Posterior vena cava (tissue), 2 donors: ENCODE data around the gene ZNF496. TPM values are rescaled to one million over a fixed set of nuclear protein-coding genes. Genes with fewer than 3 reads are reported as not detected.
"Not testable (repeated sequence)": the region's sequence is repeated elsewhere in the genome, so short reads cannot be mapped to it uniquely, and the experiment has no call there.

ENCODE experiments used
- DNase-seq: peaks from one replicate; pipeline ENCODE4 v3.0.0-alpha.2; 2020; ENCODE audit warnings: low spot score
- intact Hi-C, 2 donors: fragments of 100-400 bp; cut with DNase I; formaldehyde crosslinking; loops; one replicate each; pipeline versions ENCODE4 v1.14.1 to v1.14.2; 2022 to 2023
- long read RNA-seq, 2 donors: library from polyadenylated mRNA; unstranded; transcript quantifications; one replicate each; pipeline ENCODE4 v2.0.0, GENCODE V29; 2020 to 2021
- total RNA-seq, 2 donors: library from RNA; stranded (reverse); fragmentation: NEBNext Ultra II Directional; extraction: Animal tissue kit (Norgen Biotek cat#: 25700); gene quantifications; one replicate each; pipeline ENCODE4 v1.2.1, GENCODE V29; 2021
- donor health status: DM: yes; HTN: yes; CAD: no.
- donor health status: DM: yes; HTN: yes; CAD: no.

The ZNF496 gene
- total RNA-seq: 10 to 100 TPM; 18.8 to 19.3 TPM
- long read RNA-seq, donor 1, full-length matches to known transcripts: 1 of 3 reads
- long read RNA-seq, donor 1, partial matches to known transcripts: 0 of 3 reads
- long read RNA-seq, donor 1, other reads (novel, unspliced or antisense): 2 of 3 reads
- long read RNA-seq, donor 2, partial matches to known transcripts: 1 of 23 reads
- long read RNA-seq, donor 2, other reads (novel, unspliced or antisense): 22 of 23 reads

- intact Hi-C loops: no loop called here
- peak; percentile 94 for DNase-seq
Measured at GRCh38 chr1:247331525-247332214, at the start of gene ZNF496. ZNF496 (minus strand) TSS chr1:247331867; CDS start chr1:247329578, 2,289 bp downstream.

GRCh38 chr1:247378334-247379073 lies 46.8 kb upstream of the ZNF496 start:
- DNase-seq: no peak
- intact Hi-C loops: no loop called here

- DNase-seq, intact Hi-C loops: not testable (repeated sequence)
Measured at GRCh38 chr1:247377656-247378055, 46.0 kb upstream of the ZNF496 start.

DNA sequence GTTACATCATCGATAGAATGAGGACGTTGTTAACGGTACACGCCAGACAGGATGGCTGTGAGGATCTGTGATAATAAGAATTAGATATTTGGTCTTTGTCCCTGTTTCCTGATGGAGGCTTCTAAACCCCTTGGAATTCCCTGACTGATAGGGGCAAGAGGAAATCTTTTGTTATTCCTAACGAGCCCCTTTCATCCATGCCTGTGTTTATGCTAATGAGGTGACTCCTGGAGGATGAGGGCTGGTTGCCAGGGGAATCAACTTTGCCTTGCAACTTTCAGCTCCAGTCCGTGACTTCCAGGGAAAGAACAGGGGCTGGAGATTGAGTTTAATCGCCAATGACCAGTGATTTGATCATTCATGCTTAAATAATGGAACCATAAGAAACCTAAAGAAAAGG lies 45.0 kb upstream of the ZNF496 start:
- intact Hi-C loops: no loop called here
- DNase-seq: no peak

DNA sequence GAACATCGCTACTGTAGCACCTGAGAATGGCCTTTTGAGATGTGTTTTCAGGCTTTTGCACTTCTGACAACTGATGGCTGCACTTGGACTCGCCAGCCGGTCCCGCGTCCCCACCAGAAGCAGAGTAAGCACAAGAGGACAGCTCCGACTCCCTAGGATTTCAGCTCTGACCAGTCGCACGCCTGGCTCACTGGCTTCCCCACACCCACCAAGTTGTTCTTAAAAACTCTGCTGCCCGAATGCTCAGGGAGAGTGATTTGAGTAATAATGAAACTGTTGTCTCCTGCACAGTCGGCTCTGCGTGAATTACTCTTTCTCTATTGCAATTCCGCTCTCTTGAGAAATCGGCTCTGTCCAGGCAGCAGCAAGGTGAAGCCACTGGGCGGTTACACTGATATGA lies 44.1 kb upstream of the ZNF496 start:
- intact Hi-C loops: no loop called here
- DNase-seq: no peak

DNA sequence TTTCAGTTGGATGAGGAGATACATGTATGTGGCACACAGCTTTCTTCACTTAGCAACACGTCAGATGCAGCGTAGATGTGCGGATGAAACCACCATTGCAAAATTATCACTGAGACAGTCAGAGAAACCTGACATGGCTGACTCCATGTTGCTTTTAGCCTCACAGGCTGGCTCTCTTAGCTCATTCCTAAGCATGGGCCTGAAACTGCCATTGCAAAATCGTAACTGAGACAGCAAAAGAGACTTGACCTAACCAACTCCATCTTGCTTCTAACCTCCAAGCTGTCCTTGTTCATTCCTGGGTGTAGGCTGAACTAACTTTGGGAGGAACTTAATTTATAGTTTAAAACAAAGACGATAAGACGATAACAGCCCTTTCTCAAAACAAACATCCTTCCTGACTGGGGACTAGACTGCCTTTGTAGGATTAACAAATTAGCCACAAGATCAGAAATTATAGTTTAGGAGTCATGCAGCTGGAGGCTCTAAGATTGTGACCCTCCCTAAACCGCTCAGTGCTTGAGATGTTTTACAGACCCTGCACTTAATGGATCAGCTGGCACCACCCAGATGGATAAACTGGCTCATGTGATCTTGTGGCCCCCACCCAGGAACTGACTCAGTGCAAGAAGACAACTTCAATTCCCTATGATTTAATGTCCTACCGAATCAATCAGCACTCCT lies 43.1 kb upstream of the ZNF496 start:
- intact Hi-C loops, DNase-seq: not testable (repeated sequence)

- DNase-seq: no peak
- intact Hi-C loops: no loop called here
Measured at GRCh38 chr1:247373721-247374141, 42.1 kb upstream of the ZNF496 start.

DNA sequence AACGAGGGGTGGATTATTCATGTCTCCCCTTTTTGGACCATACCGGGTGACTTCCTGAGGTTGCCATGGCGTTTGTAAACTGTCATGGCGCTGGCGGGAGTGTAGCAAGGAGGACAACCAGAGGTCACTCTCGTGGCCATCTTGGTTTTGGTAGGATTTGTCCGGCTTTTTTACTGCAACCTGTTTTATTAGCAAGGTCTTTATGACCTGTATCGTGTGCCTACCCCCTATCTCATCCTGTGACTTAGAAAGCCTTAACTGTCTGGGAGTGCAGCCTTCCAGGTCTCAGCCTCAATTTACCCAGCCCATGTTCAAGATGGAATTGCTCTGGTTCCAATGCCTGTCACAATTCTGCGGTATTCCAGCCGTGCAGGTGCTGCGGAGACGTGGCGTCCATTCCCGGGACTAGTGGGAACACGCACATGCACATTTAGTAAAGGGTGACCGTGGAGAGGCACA lies 40.2 kb upstream of the ZNF496 start:
- intact Hi-C loops: no loop called here
- DNase-seq: no peak

DNA sequence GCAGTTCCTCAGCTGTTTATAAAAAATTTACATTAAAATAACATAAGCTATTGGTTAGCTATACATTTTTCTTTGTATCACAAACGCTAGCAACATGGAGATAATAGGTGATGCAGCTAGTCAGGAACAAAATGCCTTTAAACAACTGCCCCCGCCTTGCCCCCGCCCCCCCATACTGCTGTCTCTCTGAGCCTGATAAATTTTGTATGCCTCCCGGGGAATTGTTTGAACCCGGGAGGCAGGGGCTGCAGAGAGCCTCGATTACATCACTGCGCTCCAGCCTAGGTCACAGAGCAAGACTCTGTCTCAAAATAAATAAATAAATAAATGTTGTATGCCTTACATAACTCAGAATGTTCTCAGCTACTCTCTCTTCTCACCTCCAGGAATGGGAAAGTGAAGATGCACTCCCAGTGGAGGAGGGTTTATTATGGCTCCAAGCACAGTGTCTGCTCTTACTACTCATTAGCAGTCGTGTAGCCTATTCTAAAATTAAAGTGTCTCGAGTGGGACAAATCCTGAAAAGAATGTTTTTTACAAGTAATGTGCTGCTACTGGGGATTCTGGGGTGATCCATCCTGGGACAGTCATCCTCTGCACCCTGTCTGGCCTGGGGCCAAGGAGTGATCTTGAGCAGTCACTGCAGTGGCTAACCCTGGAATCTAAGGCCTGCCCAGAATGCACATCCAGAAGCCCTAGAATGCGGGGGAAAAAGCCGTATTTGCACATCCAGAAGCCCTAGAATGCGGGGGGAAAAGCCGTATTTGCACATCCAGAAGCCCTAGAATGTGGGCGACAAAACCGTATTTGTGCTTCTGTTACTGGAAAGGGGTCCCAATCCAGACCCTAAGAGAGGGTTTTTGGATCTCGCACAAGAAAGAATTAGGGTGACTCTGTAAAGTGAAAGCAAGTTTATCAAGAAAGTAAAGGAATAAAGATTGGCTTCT lies 39.4 kb upstream of the ZNF496 start:
- no peak for DNase-seq

GRCh38 chr1:247368490-247369145 lies 37.0 kb upstream of the ZNF496 start:
- intact Hi-C loops: no loop called here
- no peak for DNase-seq

More for the DNA sequence above, 39.4 kb upstream of the ZNF496 start:
- intact Hi-C loops: no loop called here

- intact Hi-C loops: no loop called here
- no peak for DNase-seq
Measured at GRCh38 chr1:247367786-247368422, 36.2 kb upstream of the ZNF496 start.

DNA sequence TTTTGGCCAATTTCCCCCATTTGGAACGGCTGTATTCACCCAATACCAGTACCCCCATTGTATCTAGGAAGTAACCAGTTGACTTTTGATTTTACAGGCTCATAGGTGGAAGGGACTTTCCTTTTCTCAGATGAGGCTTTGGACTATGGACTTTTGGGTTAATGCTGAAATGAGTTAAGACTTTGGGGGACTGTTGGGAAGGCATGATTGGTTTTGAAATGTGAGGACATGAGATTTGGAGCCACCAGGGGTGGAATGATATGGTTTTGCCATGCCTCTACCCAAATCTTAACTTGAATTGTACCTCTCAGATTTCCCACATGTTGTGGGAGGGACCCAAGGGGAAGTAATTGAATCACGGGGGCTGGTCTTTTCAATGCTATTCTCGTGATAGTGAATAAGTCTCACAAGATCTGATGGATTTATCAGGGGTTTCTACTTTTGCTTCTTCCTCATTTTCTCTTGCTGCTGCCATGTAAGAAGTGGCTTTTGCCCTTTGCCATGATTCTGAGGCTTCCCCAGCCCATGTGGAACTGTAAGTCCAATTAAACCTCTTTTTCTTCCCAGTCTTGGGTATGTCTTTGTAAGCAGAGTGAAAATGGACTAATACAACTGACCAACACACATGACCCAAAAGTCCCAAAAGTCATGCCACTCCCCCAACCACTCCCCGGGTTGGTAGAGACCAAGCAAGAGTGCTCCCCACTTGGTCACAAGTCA lies 35.4 kb upstream of the ZNF496 start:
- intact Hi-C loops: no loop called here

DNA sequence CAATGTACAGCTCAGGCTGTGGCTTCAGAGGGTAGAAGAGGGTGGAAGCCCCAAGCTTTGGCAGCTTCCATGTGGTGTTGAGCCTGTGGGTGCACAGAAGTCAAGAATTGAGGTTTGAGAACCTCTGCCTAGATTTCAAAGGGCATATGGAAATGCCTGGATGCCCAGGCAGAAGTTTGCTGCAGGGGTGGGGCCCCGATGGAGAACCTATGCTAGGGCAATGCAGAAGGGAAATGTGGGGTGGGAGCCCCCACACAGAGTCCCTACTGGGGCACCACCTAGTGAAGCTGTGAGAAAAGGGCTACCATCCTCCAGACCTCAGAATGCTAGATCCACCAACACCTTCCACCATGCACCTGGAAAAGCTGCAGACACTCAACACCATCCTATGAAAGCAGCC lies 34.7 kb upstream of the ZNF496 start:
- intact Hi-C loops: not testable (repeated sequence)
- peak; percentile 42 for DNase-seq

More for the DNA sequence above, 35.4 kb upstream of the ZNF496 start:
- no peak for DNase-seq

GRCh38 chr1:247365023-247365422 lies 33.4 kb upstream of the ZNF496 start:
- peak; percentile 15 for DNase-seq
- intact Hi-C loops: no loop called here

DNA sequence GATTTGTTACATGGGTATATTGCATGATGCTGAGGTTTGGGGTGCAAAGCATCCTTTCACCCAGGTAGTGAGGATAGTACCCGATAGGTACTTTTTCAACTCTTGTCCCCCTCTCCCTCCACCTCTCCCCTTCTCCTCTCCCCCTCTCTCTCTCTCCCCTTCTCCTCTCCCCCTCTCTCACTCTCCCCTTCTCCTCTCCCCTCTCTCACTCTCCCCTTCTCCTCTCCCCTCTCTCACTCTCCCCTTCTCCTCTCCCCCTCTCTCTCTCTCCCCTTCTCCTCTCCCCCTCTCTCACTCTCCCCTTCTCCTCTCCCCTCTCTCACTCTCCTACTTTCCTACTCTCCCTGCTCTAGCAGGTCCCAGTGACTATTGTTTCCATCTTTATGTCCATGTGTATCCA lies 31.3 kb upstream of the ZNF496 start:
- intact Hi-C loops, DNase-seq: not testable (repeated sequence)

- DNase-seq: peak; percentile 6
- intact Hi-C loops: no loop called here
Measured at GRCh38 chr1:247362153-247362552, 30.5 kb upstream of the ZNF496 start.
